Stimulated activated CD4-positive, alpha-beta T cell treated with anti-CD3 and anti-CD28 coated beads, Interleukin-1b, Interleukin-23, amount 100 ng/mL, for 48 hours (primary cell): ENCODE results near the gene STK24.
"Not testable (repeated sequence)": the region's sequence is repeated elsewhere in the genome, so short reads cannot be mapped to it uniquely, and the experiment has no call there.

Experiments
- DNase-seq: peaks from one replicate; pipeline ENCODE4 v3.0.0-alpha.2; 2020

Gene STK24

DNA sequence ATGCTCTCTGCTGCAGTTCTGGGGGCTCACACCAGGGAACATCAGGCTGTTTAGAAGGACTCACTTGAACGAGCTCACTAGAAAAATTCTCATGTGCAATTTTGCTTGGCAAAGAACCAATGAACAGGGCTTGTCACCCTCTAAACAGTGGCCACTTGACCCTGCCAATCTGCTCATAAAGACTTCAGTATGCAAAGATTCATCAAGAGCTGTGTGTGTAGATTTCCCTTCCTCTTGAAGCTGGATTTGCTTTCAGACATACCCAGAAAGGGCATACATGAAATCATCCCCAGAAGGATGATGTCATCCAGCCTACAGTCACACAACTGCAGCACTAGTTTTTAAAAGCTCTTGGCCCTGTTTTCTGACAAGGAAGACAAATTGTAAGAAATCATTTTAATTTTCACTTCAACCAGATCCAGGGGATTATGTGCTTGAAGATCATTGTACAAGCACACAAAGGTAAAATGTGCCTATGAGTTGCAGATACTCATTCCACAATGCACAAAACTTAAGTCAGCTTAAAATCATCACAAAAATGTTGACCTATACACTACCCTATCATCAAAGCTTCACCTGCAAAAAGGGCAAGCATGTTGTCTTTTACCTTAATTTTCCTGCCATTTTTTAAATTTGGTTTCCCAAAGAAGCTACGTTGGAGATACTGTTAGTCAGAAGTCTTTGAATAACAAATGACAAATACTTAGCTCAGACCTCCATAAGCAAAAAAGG, 5.2 kb upstream of the STK24 start:
- no peak for DNase-seq

- no peak for DNase-seq
Measured at GRCh38 chr13:98581381-98581780, 4.5 kb upstream of the STK24 start.

DNA sequence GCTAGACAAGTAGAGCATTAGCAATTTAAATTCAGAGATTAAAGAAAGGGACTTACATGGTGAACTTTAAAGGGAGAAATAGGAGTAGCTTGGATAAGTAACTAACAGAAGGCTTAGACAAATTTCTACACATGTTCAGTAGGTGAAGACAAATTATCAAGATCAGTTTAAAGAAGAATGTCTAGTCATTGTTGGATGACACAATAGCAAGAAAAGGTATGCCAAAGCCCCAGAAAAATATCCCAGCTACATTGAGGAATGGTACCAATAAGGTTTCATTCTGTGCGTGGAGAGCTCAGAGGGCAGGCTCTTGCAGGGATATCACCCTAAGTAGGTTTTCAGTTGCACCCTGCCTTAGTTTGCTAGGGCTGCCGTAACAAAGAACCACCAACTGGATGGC, 3.5 kb upstream of the STK24 start:
- no peak for DNase-seq

DNA sequence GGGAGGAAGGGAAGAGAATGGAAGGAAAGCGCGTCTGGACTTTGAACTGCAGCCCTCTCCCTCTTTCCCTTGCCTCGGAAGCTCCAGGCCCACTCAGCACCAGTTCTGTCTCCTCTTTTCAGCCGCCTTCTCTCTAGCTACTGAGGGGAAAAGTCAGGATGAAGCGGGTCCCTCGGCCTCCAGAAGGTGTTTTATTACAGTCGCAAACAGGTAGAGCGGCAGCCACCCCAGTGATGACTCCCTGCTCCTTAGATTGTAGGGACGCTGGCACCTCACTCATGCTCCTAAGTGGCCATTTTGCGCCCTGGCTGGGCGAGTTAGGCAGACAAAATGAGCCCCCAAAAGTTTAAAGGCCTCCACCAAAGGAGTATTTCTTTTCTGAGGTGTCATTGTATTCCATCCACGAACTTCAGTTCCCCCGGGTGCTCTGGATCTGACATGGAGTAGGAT, 954 bp upstream of the STK24 start:
- DNase-seq = no peak

- peak; percentile 42 for DNase-seq
Measured at GRCh38 chr13:98576200-98576945, 534 bp downstream of the STK24 start.

DNA sequence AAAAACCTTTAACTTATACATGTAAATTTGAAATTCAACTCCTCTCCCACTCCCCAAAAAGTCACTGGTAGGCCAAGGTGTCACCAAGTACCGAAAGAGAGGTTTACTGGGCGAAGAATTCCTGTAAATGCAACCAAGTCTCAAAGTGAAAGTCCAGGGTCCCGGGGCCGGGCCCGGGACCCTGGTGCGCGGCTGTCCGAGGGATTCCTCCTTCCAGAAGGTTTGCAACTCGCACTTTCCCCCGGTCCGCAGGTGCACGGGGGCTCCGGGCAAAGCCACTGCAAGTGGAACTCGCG, 1.1 kb downstream of the STK24 start:
- no peak for DNase-seq

- no peak for DNase-seq
Measured at GRCh38 chr13:98575009-98575903, 1.7 kb downstream of the STK24 start.

DNA sequence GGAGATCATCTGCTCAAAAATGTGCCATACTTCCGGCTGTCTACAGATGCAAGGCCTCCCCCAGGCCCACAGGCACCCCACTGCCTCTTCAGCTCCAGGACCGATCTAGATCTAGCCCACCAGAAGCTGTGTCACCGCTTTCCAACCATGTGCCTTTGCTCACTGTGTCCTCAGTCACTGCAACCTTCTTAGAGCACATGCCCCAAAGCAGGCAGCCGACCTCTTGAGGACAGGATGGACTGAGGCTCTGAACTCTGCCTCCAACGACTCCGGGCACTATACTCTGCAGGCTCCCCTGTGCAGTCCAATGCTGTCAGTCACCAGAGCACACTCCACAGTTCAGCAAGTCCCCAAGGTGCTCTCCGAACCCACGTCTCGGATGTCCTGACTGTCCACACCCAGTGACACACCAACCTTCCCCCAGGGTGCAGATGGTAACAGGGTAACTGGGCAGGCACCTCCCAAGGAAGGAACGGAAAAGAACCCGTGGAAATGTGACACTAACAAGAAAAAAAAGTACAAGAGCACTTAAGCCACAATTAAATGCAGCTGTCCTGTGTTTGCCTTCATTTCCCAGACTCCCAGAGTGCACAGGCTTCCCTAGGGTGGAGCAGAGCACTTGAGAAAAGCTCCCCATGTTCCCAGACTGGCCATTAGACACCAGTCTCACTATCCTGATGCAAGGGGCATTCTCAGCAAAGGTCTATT, 4.8 kb downstream of the STK24 start:
- peak; percentile 11 for DNase-seq

GRCh38 chr13:98570929-98571372, 6.0 kb downstream of the STK24 start:
- peak; percentile 44 for DNase-seq

GRCh38 chr13:98569494-98570367, 7.2 kb downstream of the STK24 start:
- not testable (repeated sequence) for DNase-seq

- no peak for DNase-seq
Measured at GRCh38 chr13:98568918-98569317, 8.0 kb downstream of the STK24 start.

GRCh38 chr13:98567140-98567539, 9.8 kb downstream of the STK24 start:
- no peak for DNase-seq

DNA sequence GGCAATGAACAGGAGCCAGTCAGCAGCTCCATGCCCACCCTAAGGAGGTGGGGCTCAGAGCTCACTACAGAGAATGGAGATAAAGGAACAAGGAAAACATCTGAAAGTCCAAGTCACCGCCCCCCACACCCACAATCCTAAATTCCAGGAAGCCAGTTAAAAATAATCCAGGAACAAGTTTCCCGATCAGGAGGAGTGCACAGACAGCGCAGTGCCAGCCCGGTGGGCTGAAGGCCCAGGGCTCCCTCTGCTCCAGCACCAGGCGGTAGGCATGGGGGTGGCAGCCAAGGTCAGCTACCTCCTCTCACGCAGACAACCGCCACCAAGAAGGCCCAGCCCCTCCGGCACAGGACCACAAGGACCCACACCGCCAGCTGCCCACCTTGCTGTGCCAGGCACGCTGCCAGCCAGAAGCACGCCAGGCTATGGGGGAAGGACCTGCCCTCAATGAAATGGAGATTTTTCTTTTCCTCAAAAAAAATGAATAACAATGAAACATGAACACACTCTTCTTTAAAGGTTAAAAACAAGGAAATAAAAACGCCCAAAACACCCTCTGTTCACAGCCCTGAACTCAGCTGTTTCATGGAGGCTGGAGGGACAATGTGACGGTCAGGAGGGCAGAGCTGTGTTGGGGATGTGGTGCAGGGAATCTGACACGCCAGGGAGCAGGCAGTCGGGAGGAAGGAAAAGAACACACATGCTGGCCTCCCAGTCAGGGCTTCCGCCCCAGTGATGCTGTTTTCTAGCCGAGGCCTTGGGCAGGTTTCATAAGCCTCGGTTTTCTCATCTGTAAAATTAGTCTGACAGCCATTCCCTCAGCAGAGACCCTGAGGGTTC, 11.0 kb downstream of the STK24 start:
- DNase-seq = no peak

- no peak for DNase-seq
Measured at GRCh38 chr13:98564204-98564603, 12.7 kb downstream of the STK24 start.

DNA sequence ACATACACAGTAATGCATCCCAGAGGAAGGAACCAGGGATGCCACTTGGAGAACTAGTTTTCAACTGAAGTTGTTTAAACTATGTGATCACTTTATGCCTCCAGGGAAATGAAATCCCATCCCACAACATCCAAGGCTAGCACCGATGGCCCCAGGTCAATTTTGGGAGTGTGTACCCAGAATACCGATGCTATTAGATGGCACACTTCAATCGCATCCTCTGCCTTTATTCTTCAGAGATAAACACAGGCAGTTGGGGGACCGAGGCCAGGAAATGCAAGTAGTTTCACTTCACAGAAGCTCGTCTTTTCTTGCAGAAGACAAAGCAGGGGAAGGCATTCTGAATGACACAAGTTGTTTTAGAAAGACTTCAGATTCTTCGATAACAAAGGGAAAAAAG, 13.8 kb downstream of the STK24 start:
- DNase-seq = no peak

DNA sequence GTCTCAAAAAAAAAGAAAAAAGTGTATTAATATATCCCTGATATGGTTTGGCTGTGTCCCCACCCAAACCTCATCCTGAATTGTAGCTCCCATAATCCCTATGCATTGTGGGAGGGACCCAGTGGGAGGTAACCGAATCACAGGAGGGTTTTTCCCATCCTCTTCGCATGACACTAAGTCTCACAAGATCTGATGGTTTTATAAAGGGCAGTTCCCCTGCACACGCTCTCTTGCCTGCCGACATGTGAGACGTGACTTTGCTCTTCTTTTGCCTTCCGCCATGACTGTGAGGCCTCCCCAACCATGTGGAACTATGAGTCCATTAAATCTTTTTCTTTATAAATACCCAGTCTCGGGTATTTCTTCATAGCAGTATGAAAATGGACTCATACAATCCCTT, 17.7 kb downstream of the STK24 start:
- no peak for DNase-seq

DNA sequence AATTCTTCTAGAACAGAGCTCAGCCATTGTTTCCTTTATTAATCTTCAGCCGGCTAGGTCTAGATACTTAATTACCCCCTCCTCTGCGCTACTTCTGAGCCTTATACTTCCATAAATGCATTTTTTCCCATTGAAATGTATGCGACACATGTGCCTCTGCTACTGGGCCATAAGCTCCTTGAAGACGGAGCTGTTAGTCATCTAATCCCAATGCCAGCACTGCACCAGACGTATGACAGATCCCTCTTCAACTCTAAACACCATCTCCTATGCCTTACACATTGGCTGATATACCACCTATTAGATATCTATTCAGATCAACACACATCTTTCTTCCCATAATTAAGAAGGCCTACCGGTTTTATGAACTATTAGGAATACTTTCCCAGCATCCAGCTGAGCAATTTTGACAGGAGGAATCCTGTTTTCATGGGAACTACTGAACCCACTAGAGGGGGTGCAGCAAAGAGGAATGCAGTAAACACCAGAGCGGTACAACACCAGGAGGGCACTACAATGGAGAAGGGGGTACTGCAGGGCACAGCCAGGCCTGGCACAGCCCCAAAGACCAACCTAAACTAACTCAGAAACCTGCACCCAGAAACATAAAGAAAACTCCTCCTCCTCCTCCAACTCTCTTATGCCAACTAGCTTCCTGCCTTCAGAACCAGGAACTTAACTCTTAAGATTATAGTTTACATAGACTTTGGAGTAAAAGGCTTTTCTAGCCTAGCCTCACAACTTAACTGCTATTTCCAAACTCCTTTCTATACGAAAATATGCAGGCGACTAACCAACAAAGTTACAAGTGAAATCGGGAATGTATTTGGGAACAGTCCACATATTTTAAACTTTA, 18.7 kb downstream of the STK24 start:
- no peak for DNase-seq

DNA sequence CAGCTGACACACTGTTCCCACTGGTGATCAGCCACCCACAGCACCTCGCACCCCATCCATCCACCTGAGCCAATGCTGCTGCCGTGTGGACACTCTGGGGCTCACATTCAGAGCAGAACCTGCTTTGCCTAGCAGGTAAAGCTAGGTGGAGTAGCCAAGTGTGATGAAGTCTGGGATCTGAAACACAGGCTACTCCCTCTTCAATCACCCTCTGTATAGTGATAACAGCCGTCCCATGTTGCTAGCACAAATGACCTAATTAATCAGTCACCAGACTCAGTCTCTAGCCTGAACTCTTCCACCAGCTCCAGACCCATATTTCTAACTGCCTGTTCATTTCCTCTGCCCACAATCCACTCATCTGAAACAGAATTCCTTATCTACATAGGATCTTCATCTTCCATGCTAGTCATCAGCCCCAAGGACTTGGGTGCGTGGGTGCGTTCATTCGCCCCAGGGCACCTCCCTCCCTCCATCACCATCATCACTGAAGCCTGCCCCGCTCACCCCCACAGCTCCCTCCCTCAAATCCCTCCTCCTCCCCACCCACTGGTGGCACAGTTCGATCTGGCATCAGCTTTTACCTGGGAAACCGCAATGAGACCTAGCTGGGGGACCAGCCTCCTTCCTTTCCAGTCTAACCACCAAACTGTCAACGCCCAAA, 19.8 kb downstream of the STK24 start:
- no peak for DNase-seq

- DNase-seq = no peak
Measured at GRCh38 chr13:98556142-98556816, 20.6 kb downstream of the STK24 start.
